Measurements from ENCODE around the gene RAB5IF. TPM values are rescaled to one million over a fixed set of nuclear protein-coding genes. Genes with fewer than 3 reads are reported as not detected.
"Not testable (repeated sequence)": the region's sequence is repeated elsewhere in the genome, so short reads cannot be mapped to it uniquely, and the experiment has no call there.

The RAB5IF gene, protein sequence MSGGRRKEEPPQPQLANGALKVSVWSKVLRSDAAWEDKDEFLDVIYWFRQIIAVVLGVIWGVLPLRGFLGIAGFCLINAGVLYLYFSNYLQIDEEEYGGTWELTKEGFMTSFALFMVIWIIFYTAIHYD
- 96.2 TPM for total RNA-seq

DNA sequence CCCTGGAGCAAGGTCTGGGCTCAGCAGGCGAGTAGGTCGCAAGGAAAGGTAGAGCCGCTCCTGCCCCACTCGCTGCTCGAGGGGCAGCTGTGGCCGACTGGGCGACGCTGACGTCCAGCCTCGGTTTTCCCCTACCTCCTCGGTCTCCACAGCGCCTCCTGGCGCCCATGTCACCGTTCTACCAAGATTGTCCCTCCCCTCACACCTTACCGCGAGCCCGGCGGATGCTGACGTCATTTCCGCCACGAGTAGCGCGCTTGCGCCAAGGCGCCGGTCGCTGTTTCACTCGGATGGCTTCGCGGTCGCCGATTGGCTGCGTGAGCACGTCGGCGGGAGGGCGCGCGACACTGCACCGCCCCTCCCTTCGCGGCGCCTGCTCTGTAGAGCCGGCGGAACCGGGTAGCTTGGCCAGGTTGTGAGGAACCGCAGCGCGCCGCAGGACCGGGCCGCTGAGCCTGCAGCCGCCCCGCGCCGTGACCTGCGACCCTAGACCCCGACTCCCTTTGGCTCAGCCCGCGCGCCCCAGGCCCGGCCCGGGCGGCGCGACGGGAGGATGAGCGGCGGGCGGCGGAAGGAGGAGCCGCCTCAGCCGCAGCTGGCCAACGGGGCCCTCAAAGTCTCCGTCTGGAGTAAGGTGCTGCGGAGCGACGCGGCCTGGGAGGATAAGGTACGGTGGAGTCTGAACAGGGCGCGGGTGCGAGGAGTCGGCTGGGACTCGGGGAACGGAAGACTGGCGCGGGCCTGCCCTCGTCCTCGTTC is at the start of gene RAB5IF:
Gene RAB5IF, plus strand, starts transcription at position 381 of the 759 bp plus-strand sequence. Its CDS starts 173 bp downstream, at position 554.
- Histone ChIP-seq H3K27me3 (ENCODE audit: insufficient read depth, low read length) (no peaks in the 10 kb centered on the region), H3K9me3 (ENCODE audit: low read depth, low read length) (no peaks in the 10 kb centered on the region), H3K4me1 (ENCODE audit: insufficient read depth, low read length) (peaks cover 43% of the 10 kb centered on the region), H3K4me3 (ENCODE audit: low read length) (peak within 1 kb of the TSS; percentile 98)

DNA sequence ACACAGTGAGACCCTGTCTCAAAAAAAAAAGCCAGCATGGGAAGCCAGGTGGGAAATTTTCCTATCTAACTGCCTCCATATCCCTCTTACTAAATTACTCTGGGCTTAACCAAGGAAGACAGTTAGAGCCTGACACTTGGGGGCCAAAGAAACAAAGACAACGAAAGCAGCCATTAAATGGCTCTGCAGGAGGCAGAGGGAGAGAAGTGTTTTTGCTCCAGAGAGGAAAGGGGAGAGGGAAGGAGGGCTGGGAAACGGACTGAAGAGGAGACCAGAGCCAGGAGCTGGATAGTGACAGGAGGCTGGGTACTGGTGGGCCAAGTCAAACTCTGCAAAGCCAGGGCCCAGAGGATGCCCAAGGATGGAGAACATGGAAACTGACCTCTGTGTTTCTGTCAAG is 42.9 kb upstream of the RAB5IF start:
- no peaks in the 10 kb centered on the region for H3K4me1 ChIP-seq (ENCODE audit: insufficient read depth, low read length)
- no peak overlapping the region for H3K4me3 ChIP-seq (ENCODE audit: low read length)
- H3K9me3 ChIP-seq (ENCODE audit: low read depth, low read length): no peaks in the 10 kb centered on the region
- no peaks in the 10 kb centered on the region for H3K27me3 ChIP-seq (ENCODE audit: insufficient read depth, low read length)

DNA sequence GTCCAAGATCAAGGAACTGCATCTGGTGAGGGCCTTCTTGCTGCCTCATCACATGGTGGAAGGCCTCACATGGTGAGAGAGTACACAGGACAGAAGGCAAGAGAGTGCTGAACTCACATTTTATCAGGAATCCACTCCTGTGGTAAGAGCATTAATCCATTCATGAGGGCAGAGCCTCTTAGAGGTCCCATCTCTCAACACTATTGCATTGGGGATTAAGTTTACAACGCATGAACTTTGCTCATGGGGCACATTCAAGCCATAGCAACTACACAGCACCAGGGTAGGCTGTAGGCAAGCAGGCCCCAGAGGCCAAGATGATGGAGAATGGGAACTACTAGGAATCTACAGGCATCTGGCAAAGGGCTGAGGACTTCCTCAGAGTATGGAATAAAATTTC is 42.2 kb upstream of the RAB5IF start:
- no peaks in the 10 kb centered on the region for H3K27me3 ChIP-seq (ENCODE audit: insufficient read depth, low read length)
- no peak overlapping the region for H3K4me3 ChIP-seq (ENCODE audit: low read length)
- no peaks in the 10 kb centered on the region for H3K9me3 ChIP-seq (ENCODE audit: low read depth, low read length)
- H3K4me1 ChIP-seq (ENCODE audit: insufficient read depth, low read length): no peaks in the 10 kb centered on the region

DNA sequence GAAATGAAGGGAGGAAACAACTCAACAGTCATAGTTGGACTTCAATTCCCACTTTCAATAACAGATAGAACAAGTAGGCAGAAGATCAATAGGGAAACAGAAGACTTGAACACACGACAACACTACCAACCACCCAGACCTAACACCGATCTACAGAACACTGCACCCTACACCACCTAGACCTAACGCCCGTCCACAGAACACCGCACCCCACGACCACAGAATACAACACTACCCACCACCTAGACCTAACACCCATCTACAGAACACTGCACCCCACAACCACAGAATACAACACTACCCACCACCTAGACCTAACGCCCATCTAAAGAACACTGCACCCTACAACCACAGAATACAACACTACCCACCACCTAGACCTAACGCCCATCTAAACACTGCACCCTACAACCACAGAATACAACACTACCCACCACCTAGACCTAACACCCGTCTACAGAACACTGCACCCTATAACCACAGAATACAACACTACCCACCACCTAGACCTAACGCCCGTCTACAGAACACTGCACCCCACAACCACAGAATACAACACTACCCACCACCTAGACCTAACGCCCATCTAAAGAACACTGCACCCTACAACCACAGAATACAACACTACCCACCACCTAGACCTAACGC is 41.4 kb upstream of the RAB5IF start:
- not testable (repeated sequence) for H3K27me3 ChIP-seq (ENCODE audit: insufficient read depth, low read length); H3K9me3 ChIP-seq (ENCODE audit: low read depth, low read length); H3K4me3 ChIP-seq (ENCODE audit: low read length); H3K4me1 ChIP-seq (ENCODE audit: insufficient read depth, low read length)

DNA sequence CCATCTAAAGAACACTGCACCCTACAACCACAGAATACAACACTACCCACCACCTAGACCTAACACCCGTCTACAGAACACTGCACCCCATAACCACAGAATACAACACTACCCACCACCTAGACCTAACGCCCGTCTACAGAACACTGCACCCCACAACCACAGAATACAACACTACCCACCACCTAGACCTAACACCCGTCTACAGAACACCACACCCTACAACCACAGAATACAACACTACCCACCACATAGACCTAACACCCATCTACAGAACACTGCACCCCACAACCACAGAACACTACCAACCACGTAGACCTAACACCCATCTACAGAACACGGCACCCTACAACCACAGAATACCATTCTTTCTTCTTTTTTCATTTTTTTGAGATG is 40.9 kb upstream of the RAB5IF start:
- H3K9me3 ChIP-seq (ENCODE audit: low read depth, low read length); H3K4me3 ChIP-seq (ENCODE audit: low read length); H3K27me3 ChIP-seq (ENCODE audit: insufficient read depth, low read length); H3K4me1 ChIP-seq (ENCODE audit: insufficient read depth, low read length): not testable (repeated sequence)

DNA sequence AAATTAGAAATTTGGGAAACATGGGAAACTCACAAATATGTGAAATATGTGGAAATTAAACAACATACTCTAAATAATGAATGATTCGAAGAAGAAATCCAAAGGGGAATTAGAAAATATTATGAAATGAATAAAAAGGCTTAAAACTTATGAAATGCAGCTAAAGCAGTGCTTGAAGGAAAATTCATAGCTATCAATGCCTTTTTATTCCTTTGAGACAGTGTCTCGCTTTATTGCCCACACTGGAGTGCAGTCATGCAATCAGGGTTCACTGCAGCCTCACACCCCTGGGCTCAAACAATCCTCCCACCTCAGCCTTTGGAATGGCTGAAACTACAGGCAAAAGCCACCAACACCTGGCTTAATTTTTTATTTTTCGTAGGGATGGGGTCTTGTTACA is 40.1 kb upstream of the RAB5IF start:
- Histone ChIP-seq H3K4me3 (ENCODE audit: low read length) (no peak overlapping the region), H3K27me3 (ENCODE audit: insufficient read depth, low read length) (no peaks in the 10 kb centered on the region), H3K4me1 (ENCODE audit: insufficient read depth, low read length) (no peaks in the 10 kb centered on the region), H3K9me3 (ENCODE audit: low read depth, low read length) (no peaks in the 10 kb centered on the region)

DNA sequence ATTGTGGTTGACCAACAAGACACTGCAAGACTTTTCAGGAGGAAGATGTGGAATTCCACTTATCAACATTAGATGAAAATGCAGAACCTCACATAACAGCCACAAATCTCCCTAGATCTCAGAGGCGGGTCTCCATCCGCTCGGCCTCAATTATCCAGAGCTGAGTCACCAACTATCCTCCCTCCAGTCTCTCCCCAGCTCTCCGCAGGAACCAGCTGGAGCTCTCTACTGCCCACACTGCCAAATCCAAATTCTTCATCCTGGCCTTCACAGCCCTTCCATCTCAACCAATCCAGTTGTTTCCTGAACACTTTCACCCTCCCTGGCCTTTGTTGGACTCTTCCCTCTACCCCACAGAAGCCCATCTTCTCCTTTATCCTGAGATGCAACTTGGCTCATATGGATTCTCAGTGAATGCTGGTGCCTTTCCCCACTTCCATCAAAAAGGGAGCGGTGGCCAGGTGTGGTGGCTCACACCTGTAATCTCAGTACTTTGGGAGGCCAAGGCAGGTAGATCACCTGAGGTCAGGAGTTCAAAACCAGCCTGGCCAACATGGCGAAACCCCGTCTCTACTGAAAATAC is 35.6 kb upstream of the RAB5IF start:
- H3K27me3 ChIP-seq (ENCODE audit: insufficient read depth, low read length): no peaks in the 10 kb centered on the region

DNA sequence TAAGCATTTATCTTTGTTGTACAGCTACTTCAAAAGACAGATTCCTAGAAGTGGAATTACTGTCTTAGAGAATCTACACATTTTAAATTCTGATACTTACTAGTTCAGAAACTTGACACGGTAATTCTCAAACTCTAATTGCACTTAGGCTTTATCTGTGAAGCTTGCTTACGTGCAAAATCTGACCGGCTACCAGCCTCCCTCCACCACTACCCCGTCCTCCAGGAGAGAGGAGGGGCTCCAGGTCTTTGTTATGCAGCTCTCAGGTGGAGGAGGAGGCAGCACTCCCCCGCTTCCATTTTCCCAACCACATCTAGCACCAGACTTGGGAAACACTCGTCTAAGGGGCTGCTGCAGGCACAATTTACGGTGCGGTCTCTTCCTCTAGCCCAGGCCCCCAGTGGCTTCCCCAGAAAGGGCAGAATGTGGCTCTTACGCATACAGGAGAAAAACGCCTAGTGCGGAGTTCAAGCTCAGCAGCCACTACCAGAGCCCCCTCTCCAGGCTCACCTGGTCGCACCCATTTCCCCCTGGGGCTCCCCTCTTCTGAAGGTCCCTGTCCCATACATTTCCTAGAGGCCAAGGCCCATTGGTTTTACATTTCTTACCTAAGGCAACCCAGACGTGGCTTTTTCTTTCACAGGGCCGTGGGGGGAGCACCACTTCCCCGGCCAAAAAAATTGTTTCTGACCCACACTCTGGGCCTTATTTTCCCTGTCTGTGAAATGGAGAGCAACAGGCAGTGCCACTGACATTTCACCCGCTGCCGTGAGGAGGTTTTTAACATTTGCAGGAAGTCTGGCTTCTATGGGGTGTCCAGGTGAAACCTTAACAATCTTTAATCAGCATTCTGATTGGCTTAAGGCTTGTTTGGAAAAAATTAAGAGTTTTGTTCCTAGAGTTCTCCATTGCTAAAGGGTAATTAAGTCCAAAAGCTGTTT is 33.7 kb upstream of the RAB5IF start:
- peaks cover 37% of the 10 kb centered on the region for H3K4me1 ChIP-seq (ENCODE audit: insufficient read depth, low read length)
- no peaks in the 10 kb centered on the region for H3K27me3 ChIP-seq (ENCODE audit: insufficient read depth, low read length)
- no peaks in the 10 kb centered on the region for H3K9me3 ChIP-seq (ENCODE audit: low read depth, low read length)
- no peak overlapping the region for H3K4me3 ChIP-seq (ENCODE audit: low read length)

More for the DNA sequence above, 35.6 kb upstream of the RAB5IF start:
- peaks cover 21% of the 10 kb centered on the region for H3K4me1 ChIP-seq (ENCODE audit: insufficient read depth, low read length)
- no peaks in the 10 kb centered on the region for H3K9me3 ChIP-seq (ENCODE audit: low read depth, low read length)
- no peak overlapping the region for H3K4me3 ChIP-seq (ENCODE audit: low read length)

DNA sequence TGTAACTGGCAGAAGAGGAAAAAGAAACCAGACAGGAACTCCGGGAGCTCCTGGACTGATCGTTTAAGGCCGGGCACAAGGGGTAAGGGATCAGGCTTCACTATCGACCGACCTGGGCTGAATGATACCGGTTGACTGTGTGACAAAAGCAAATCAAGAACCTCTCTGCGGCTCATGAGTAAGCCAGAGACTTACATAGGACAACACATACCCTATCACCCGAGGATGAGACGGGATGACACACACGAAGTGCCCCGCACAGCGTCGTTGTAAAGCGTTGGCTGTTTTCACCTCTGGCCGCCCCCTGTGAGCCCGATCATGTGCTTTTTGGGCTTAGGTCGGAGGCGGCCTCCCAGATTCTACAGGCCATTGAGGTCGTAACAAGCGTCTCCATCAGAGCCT is 32.9 kb upstream of the RAB5IF start:
- Histone ChIP-seq H3K4me3 (ENCODE audit: low read length) (peak overlapping the region; percentile 74), H3K4me1 (ENCODE audit: insufficient read depth, low read length) (peaks cover 37% of the 10 kb centered on the region), H3K9me3 (ENCODE audit: low read depth, low read length) (no peaks in the 10 kb centered on the region), H3K27me3 (ENCODE audit: insufficient read depth, low read length) (no peaks in the 10 kb centered on the region)

DNA sequence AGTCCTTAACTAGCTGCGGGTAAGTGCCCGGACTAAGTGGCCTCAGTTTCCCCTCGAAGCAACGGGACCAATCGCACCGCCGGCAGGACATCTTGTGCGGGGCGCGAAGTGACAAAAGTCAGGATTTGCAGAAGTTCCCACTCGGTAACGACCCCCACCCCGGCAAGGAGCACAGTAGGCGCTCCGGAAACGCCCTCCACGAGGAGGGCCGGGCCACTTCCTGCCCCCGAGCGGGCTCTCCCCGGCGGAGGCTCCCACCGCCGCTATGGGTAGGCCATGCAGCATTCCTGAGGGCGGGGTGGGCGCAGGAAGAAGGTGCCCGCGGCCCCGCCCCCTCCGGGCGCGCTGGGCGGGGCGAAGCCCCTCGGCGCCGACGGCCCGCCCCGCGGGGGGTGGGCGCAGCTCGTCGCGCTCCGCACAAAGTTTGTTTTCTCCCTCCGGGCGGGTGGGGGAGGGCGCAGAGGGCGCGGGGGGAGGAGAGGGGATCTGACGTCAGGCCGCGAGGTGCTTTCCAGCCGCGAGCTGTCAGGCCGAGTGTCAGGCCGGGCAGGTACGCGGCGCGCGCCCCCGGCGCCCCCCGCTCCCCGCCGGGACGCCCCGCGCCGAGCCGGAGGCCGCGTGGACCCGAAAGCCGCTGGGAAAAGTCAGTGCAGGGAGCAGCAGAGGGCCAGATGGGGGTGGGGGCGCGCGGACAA is 32.3 kb upstream of the RAB5IF start, which contains the start of gene TGIF2:
Gene TGIF2, plus strand, starts transcription at position 495 of the 695 bp plus-strand sequence. CDS start 5,178 bp downstream, outside the sequence.
- Histone ChIP-seq H3K9me3 (ENCODE audit: low read depth, low read length) (no peaks in the 10 kb centered on the region), H3K4me1 (ENCODE audit: insufficient read depth, low read length) (peaks cover 37% of the 10 kb centered on the region), H3K4me3 (ENCODE audit: low read length) (peak within 1 kb of the TSS; percentile 74), H3K27me3 (ENCODE audit: insufficient read depth, low read length) (no peaks in the 10 kb centered on the region)

DNA sequence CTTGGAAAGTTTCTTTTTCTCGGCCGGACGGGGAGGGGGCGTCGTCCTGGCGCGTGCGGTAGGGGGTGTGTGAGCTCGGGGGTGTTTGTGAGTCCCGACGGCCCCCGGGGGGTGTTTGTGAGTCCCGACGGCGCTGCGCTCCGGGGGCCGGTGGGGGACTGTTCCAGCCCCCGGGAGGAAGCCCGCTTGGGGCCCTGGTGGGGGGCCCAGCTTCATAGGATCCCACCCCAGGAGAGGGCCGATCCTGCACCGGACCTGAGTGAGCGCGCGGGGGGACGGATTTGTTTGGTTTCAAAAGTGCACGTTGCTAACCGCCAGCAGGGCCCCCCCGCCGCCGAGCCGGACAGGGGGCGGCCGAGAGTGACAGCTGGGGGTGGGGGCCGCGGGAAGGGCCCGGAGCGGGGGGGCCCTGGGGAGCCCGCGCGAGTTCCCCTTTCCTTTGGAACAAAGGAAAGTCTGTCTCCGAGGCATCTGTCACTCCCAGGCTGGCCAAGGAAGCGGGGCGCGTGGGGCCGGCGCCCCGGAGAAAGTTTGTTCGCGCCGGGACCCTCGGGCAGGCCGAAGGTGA is 31.7 kb upstream of the RAB5IF start:
- Histone ChIP-seq H3K9me3 (ENCODE audit: low read depth, low read length) (no peaks in the 10 kb centered on the region), H3K27me3 (ENCODE audit: insufficient read depth, low read length) (no peaks in the 10 kb centered on the region), H3K4me1 (ENCODE audit: insufficient read depth, low read length) (peaks cover 37% of the 10 kb centered on the region), H3K4me3 (ENCODE audit: low read length) (peak overlapping the region; percentile 74)

DNA sequence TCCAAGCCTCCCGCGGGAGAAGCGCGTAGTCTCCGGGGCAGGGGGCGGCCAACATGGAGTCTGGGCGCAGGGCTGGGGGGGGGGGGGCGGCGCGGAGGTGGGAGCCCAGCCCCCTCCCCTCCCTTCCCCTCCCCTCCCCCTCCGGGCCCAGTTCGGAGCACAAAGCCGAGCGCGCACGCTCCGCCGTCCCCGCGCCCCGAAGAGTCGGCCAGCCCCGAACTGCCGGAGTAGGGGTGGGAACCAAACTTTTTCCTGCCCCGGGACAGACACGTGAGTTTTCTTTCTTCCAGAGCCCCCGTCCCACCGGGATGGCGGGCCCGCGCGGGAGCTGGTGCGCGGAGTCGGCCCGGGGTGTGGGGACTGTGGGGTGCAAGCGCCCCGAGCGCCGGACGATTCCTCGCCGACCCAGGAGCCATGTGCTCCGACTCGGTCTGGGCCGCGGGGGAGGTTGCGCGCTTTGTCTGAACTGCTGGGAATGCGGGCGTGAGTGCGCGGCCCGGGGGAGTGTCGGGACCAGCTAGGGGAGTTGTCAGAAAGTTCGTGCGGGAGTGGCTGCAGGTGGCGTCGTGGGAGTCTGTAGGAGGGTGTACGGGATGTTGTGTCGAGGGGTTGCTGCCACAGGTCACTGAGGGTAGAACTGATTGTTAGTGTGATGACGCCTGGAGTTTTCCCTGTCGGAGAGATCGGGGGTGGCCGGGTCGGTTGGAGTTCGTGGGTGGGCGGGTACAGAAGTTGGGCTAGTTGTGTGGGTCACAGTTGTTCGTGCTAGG is 31.0 kb upstream of the RAB5IF start:
- H3K9me3 ChIP-seq (ENCODE audit: low read depth, low read length): no peaks in the 10 kb centered on the region
- peaks cover 37% of the 10 kb centered on the region for H3K4me1 ChIP-seq (ENCODE audit: insufficient read depth, low read length)
- no peaks in the 10 kb centered on the region for H3K27me3 ChIP-seq (ENCODE audit: insufficient read depth, low read length)
- peak overlapping the region; percentile 74 for H3K4me3 ChIP-seq (ENCODE audit: low read length)

DNA sequence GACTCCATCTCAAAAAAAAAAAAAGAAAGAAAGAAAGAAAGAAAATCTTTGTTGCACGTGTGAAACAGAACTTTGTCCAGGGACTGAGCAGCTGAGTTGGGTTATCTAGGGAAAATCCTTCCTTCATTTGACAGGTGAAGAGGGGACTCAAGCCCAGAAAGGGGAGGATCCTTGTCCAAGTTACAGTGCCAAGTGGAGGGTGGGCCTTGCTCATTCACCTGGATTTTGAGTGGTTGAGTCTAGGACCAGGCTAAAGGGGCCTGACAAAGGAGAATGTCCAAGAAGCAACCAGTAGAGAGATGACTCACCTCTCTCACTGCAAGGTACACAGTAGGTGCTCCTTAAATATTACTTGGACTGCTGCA is 29.5 kb upstream of the RAB5IF start:
- Histone ChIP-seq H3K27me3 (ENCODE audit: insufficient read depth, low read length) (no peaks in the 10 kb centered on the region), H3K4me3 (ENCODE audit: low read length) (no peak overlapping the region), H3K9me3 (ENCODE audit: low read depth, low read length) (no peaks in the 10 kb centered on the region), H3K4me1 (ENCODE audit: insufficient read depth, low read length) (peaks cover 37% of the 10 kb centered on the region)
